Naive thymus-derived CD8-positive, alpha-beta T cell (primary cell): ENCODE data around the gene AFF3. TPM values are rescaled to one million over a fixed set of nuclear protein-coding genes. Genes with fewer than 3 reads are reported as not detected.
A peak's percentile ranks its signal among the peaks of the same experiment; 100 is the strongest.

Experiments used
- ATAC-seq, 2 donors: fragments of 150-1000 bp; cut with Tn5 transposase in 1 of 2; sonication (Bioruptor Pico), chemical (Tn5 transposase) in 1 of 2; 1 replicate in 1 of 2; 2 replicates in 1 of 2; pipeline ENCODE4 v1.10.0; 2021; ENCODE audit warnings: mild to moderate bottlenecking in 2 of 2, moderate library complexity in 2 of 2
- POLR2A ChIA-PET: fragments of 350-600 bp; sonication (Branson Sonifier 250); formaldehyde crosslinking; loops from one replicate; lab custom pipeline; 2021; ENCODE audit warnings: antibody characterized with exemption; lab: Charles Lee
- DNase-seq, 10 donors: peaks; one replicate each; pipeline versions ENCODE4 v3.0.0 to v3.0.0-alpha.2; 2020 to 2022
- H3K27ac Mint-ChIP-seq, 10 donors: one replicate each; pipeline ENCODE4 v1.8.0; 2020 to 2022; ENCODE audit warnings: mild to moderate bottlenecking in 10 of 10, mixed read lengths in 10 of 10, moderate library complexity in 4 of 10, inconsistent platforms in 1 of 10
- H3K27me3 Mint-ChIP-seq, 5 donors: one replicate each; pipeline ENCODE4 v1.8.0; 2021 to 2022; ENCODE audit warnings: mixed read lengths in 5 of 5
- H3K36me3 Mint-ChIP-seq, 3 donors: one replicate each; pipeline ENCODE4 v1.8.0; 2020 to 2022; ENCODE audit warnings: mixed read lengths in 3 of 3, mild to moderate bottlenecking in 2 of 3, inconsistent platforms in 1 of 3
- H3K4me1 Mint-ChIP-seq, 4 donors: one replicate each; pipeline ENCODE4 v1.8.0; 2021 to 2022; ENCODE audit warnings: mixed read lengths in 4 of 4
- H3K4me3 Mint-ChIP-seq, 10 donors: one replicate each; pipeline ENCODE4 v1.8.0; 2020 to 2022; ENCODE audit warnings: mild to moderate bottlenecking in 10 of 10, mixed read lengths in 10 of 10, moderate library complexity in 6 of 10, inconsistent platforms in 1 of 10
- H3K9me3 Mint-ChIP-seq, 9 donors: one replicate each; pipeline ENCODE4 v1.8.0; 2020 to 2022; ENCODE audit warnings: mixed read lengths in 9 of 9, mild to moderate bottlenecking in 3 of 9, inconsistent platforms in 1 of 9, moderate library complexity in 1 of 9
- polyA plus RNA-seq, 3 donors: library from polyadenylated mRNA; unstranded; fragments of 300-500 nt; fragmentation: Illumina TruSeq; gene quantifications; one replicate each; pipeline ENCODE4 v1.2.3, GENCODE V29; 2021
- total RNA-seq, 8 experiments: library from RNA in 2 of 8; stranded (reverse) in 2 of 8; gene quantifications; one replicate each; pipeline ENCODE4 v1.2.3 and lab custom pipeline; 2021 to 2026

The AFF3 gene
- total and polyA plus RNA-seq, 5 experiments from 2014 or later: 0.50 to 11.9 (median 2.8) TPM

- Mint-ChIP-seq H3K36me3 (no peaks in the 10 kb centered on the region), H3K4me3 (no peak overlapping the region), H3K27me3 (peaks cover 0 to 1% (median 0%) of the 10 kb centered on the region in 5 donors), H3K9me3 (no peaks in the 10 kb centered on the region), H3K27ac (no peak overlapping the region), H3K4me1 (peaks cover 0 to 46% (median 16%) of the 10 kb centered on the region in 4 donors)
- POLR2A ChIA-PET: no interaction called here
- DNase-seq (no peak), ATAC-seq (no peak)
Measured at GRCh38 chr2:99863903-99864270, 278.5 kb downstream of the AFF3 start.

GRCh38 chr2:99863236-99863902, 279.0 kb downstream of the AFF3 start:
- ATAC-seq (no peak), DNase-seq (no peak)
- no peak overlapping the region for H3K27ac Mint-ChIP-seq
- H3K4me1 Mint-ChIP-seq: peaks cover 0 to 45% (median 16%) of the 10 kb centered on the region in 4 donors
- H3K36me3 Mint-ChIP-seq: no peaks in the 10 kb centered on the region
- peaks cover 0 to 2% (median 0%) of the 10 kb centered on the region in 5 donors for H3K27me3 Mint-ChIP-seq
- H3K9me3 Mint-ChIP-seq: no peaks in the 10 kb centered on the region
- POLR2A ChIA-PET: no interaction called here
- no peak overlapping the region for H3K4me3 Mint-ChIP-seq

GRCh38 chr2:99862566-99862965, 279.8 kb downstream of the AFF3 start:
- Mint-ChIP-seq H3K4me1 (peaks cover 0 to 45% (median 16%) of the 10 kb centered on the region in 4 donors), H3K4me3 (no peak overlapping the region)
- POLR2A ChIA-PET: interaction anchor here (0.6 kb wide), 1 partner anchor 638 kb away, joined by 4 read pairs; no protein-coding TSS in a partner anchor

GRCh38 chr2:99861376-99861760, 281.0 kb downstream of the AFF3 start:
- peak overlapping the region in 1 of 10 donors; percentile 51 for H3K27ac Mint-ChIP-seq
- ATAC-seq: no peak

More at GRCh38 chr2:99862566-99862965, 279.8 kb downstream of the AFF3 start:
- no peaks in the 10 kb centered on the region for H3K9me3 Mint-ChIP-seq
- peak overlapping the region in 2 of 10 donors; percentile 36 to 47 for H3K27ac Mint-ChIP-seq
- ATAC-seq (no peak), DNase-seq (no peak)
- peaks cover 0 to 2% (median 0%) of the 10 kb centered on the region in 5 donors for H3K27me3 Mint-ChIP-seq
- H3K36me3 Mint-ChIP-seq: no peaks in the 10 kb centered on the region

GRCh38 chr2:99860720-99861375, 281.5 kb downstream of the AFF3 start:
- H3K36me3 Mint-ChIP-seq: no peaks in the 10 kb centered on the region
- POLR2A ChIA-PET: no interaction called here
- H3K27ac Mint-ChIP-seq: no peak overlapping the region
- DNase-seq: no peak
- H3K9me3 Mint-ChIP-seq: peaks cover 0 to 1% (median 0%) of the 10 kb centered on the region in 9 donors
- H3K4me3 Mint-ChIP-seq: no peak overlapping the region
- H3K4me1 Mint-ChIP-seq: peaks cover 0 to 43% (median 16%) of the 10 kb centered on the region in 4 donors
- ATAC-seq: no peak
- H3K27me3 Mint-ChIP-seq: peaks cover 0 to 2% (median 0%) of the 10 kb centered on the region in 5 donors

More at GRCh38 chr2:99861376-99861760, 281.0 kb downstream of the AFF3 start:
- no peak for DNase-seq
- H3K9me3 Mint-ChIP-seq: no peaks in the 10 kb centered on the region
- POLR2A ChIA-PET: no interaction called here
- no peaks in the 10 kb centered on the region for H3K36me3 Mint-ChIP-seq
- peaks cover 0 to 2% (median 0%) of the 10 kb centered on the region in 5 donors for H3K27me3 Mint-ChIP-seq
- H3K4me3 Mint-ChIP-seq: no peak overlapping the region
- H3K4me1 Mint-ChIP-seq: peaks cover 0 to 45% (median 16%) of the 10 kb centered on the region in 4 donors

GRCh38 chr2:99858951-99859596, 283.3 kb downstream of the AFF3 start:
- Mint-ChIP-seq H3K27me3 (peaks cover 0 to 2% (median 0%) of the 10 kb centered on the region in 5 donors), H3K27ac (no peak overlapping the region), H3K4me3 (no peak overlapping the region), H3K4me1 (peaks cover 0 to 30% (median 16%) of the 10 kb centered on the region in 4 donors), H3K36me3 (peaks cover 0 to 1% (median 0%) of the 10 kb centered on the region in 3 donors), H3K9me3 (peaks cover 0 to 4% (median 0%) of the 10 kb centered on the region in 9 donors)
- POLR2A ChIA-PET: no interaction called here
- no peak for DNase-seq
- ATAC-seq: no peak

- Mint-ChIP-seq H3K9me3 (peaks cover 0 to 4% (median 0%) of the 10 kb centered on the region in 9 donors), H3K4me1 (peaks cover 0 to 23% (median 16%) of the 10 kb centered on the region in 4 donors), H3K36me3 (peaks cover 0 to 1% (median 0%) of the 10 kb centered on the region in 3 donors), H3K27ac (peak overlapping the region in 1 of 10 donors; percentile 33), H3K4me3 (no peak overlapping the region), H3K27me3 (peaks cover 0 to 2% (median 0%) of the 10 kb centered on the region in 5 donors)
- no peak for DNase-seq
- no peak for ATAC-seq
- POLR2A ChIA-PET: no interaction called here
Measured at GRCh38 chr2:99857867-99858444, 284.4 kb downstream of the AFF3 start.

GRCh38 chr2:99857372-99857771, 285.0 kb downstream of the AFF3 start:
- H3K36me3 Mint-ChIP-seq: peaks cover 0 to 1% (median 0%) of the 10 kb centered on the region in 3 donors
- POLR2A ChIA-PET: no interaction called here

GRCh38 chr2:99856119-99856518, 286.3 kb downstream of the AFF3 start:
- ATAC-seq (no peak), DNase-seq (no peak)
- Mint-ChIP-seq H3K27ac (no peak overlapping the region), H3K4me3 (no peak overlapping the region), H3K27me3 (peaks cover 0 to 2% (median 0%) of the 10 kb centered on the region in 5 donors), H3K4me1 (peaks cover 0 to 6% (median 3%) of the 10 kb centered on the region in 4 donors), H3K9me3 (peaks cover 0 to 4% (median 0%) of the 10 kb centered on the region in 9 donors), H3K36me3 (peaks cover 0 to 1% (median 0%) of the 10 kb centered on the region in 3 donors)
- POLR2A ChIA-PET: no interaction called here

More at GRCh38 chr2:99857372-99857771, 285.0 kb downstream of the AFF3 start:
- H3K27me3 Mint-ChIP-seq: peaks cover 0 to 2% (median 0%) of the 10 kb centered on the region in 5 donors
- peaks cover 0 to 18% (median 14%) of the 10 kb centered on the region in 4 donors for H3K4me1 Mint-ChIP-seq
- no peak overlapping the region for H3K4me3 Mint-ChIP-seq
- no peak for ATAC-seq
- no peak overlapping the region for H3K27ac Mint-ChIP-seq
- H3K9me3 Mint-ChIP-seq: peaks cover 0 to 4% (median 0%) of the 10 kb centered on the region in 9 donors
- DNase-seq: no peak

- H3K27me3 Mint-ChIP-seq: peaks cover 0 to 2% (median 0%) of the 10 kb centered on the region in 5 donors
- ATAC-seq (no peak), DNase-seq (no peak)
- POLR2A ChIA-PET: no interaction called here
- H3K27ac Mint-ChIP-seq: no peak overlapping the region
- peaks cover 0 to 1% (median 0%) of the 10 kb centered on the region in 3 donors for H3K36me3 Mint-ChIP-seq
- H3K9me3 Mint-ChIP-seq: peaks cover 0 to 4% (median 0%) of the 10 kb centered on the region in 9 donors
- no peak overlapping the region for H3K4me3 Mint-ChIP-seq
- no peaks in the 10 kb centered on the region for H3K4me1 Mint-ChIP-seq
Measured at GRCh38 chr2:99854236-99854852, 288.0 kb downstream of the AFF3 start.

GRCh38 chr2:99852956-99853355, 289.4 kb downstream of the AFF3 start:
- Mint-ChIP-seq H3K4me1 (no peaks in the 10 kb centered on the region), H3K27ac (no peak overlapping the region), H3K4me3 (no peak overlapping the region), H3K9me3 (peaks cover 0 to 4% (median 0%) of the 10 kb centered on the region in 9 donors), H3K36me3 (peaks cover 0 to 1% (median 0%) of the 10 kb centered on the region in 3 donors), H3K27me3 (peaks cover 0 to 7% (median 0%) of the 10 kb centered on the region in 5 donors)
- no peak for DNase-seq
- POLR2A ChIA-PET: no interaction called here
- no peak for ATAC-seq
